SH-SY5Y (cell line): Measurements from ENCODE around the gene IL21.

Experiments
- GATA2 ChIP-seq: IDR thresholded peaks from 2 replicates; pipeline ENCODE4 v1.6.1; 2011; ENCODE audit warnings: mild to moderate bottlenecking, low read depth, low read length
- GATA3 ChIP-seq: IDR thresholded peaks from 2 replicates; pipeline ENCODE4 v1.6.1; 2011; ENCODE audit warnings: low read depth, mild to moderate bottlenecking, low read length, moderate library complexity

The IL21 gene

DNA sequence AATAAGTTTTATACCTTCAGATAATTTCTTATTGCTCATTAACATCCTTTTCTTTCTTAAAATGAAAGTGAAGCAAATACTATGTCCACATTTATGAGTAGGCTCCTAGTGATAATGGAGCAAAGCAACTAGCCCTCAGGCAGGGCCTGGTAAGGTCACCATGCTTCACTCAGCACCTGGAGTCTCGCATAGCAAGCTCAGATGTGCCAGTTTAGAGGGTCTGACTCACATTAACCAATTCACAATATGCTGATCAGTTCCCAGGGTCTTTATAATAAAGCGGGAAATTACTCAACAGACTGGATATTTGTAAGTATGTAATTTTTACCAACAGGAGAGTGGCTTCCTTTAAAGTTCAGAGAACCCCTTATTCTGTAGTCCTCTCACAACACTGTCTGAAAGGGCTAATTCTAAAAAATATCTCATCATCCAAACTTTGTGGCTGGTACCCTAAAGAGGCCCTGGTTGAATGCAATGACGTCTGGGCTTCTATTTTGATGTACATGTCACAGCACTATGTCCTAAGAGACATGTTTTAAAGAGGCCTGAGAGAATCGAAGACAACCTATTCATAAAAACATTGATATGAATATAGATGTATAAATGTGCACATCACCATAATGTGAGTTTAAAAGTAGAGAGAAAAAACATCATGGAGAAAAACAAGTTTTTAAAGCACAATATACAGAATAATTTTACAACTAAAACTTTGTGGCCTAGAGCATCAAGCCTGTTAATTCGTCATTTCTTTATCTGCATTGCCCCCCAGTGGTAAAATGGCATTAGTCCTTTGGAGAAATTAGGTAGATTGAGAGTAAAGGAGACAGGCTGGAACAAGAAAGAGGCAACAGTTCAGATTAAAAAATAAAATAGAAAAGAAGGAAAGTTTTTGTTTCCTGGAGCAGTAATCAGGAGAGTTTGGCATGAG lies 44.3 kb downstream of the IL21 start:
- TF ChIP-seq GATA2 (no peak), GATA3 (no peak)

GRCh38 chr4:122562449-122562848 lies 58.4 kb downstream of the IL21 start:
- TF ChIP-seq GATA2 (no peak), GATA3 (no peak)
